ENCODE measurements around the gene CDK7. TPM values are rescaled to one million over a fixed set of nuclear protein-coding genes. Genes with fewer than 3 reads are reported as not detected.

Gene CDK7
- polyA plus RNA-seq, 4 donors: 25.7 to 46.3 (median 41.9) TPM

GRCh38 chr5:69285448-69286116, 50.9 kb downstream of the CDK7 start:
- DNase-seq (ENCODE audit: low read depth in 4 of 4, low spot score in 3 of 4): no peak

DNA sequence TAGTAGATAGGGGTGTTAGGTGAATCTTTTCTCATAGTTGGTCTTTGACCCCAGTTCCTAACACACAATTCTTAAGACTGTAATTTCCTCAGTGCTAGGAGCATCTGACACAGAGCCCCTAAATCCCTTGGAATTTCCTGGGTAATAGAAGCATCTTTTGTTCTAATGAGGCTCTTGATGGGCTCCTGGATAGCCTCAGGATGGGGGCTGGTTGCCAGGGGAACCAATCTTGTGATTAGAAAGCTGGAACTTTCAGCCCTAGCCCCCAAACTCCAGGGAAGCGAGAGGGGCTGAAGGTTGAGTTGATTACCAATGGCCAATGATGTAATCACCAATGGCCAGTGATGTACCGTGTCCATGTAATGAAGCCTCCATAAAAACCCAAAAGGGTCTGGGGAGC, 53.4 kb downstream of the CDK7 start:
- DNase-seq (ENCODE audit: low read depth in 4 of 4, low spot score in 3 of 4): no peak

GRCh38 chr5:69288688-69289087, 54.0 kb downstream of the CDK7 start:
- DNase-seq (ENCODE audit: low read depth in 4 of 4, low spot score in 3 of 4): no peak

DNA sequence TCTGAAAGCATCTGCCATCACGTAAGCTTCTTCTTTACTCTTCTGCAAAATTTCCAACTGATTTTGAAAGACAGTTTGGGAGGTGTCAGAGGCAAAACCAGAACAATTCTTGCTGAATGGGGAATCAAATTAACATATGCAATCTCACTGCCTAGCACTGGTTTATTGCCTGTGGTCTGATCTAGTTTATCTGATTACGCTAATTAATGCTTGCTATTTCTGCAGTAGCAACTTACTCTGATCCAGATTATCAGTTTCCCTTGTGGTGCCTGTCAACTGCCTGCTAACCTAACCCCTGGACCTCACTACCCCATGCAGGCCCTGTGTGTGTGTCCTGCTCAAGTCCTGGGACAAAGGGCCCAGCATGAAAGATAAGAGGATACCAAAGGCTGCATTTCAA, 57.6 kb downstream of the CDK7 start:
- DNase-seq (ENCODE audit: low read depth in 4 of 4, low spot score in 3 of 4): no peak

DNA sequence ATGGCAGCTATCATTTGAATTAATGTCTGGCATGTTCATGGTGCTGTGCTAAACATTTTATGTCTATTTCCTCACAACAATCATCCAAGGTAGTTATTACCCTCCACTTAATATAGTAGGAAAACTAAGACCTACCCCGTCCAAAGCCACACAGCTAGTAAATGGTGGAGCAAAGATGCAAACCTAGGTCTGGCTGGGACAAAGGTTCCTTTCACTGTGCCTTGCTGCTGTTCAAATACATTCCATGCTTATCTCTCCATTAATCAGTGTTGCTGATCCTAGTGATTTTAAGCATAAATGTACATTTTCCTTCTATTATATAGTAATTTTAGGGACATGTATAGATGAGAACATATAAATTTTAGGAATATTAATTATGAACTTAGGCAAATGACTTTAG, 59.2 kb downstream of the CDK7 start:
- no peak for DNase-seq (ENCODE audit: low read depth in 4 of 4, low spot score in 3 of 4)

GRCh38 chr5:69295088-69295754, 60.5 kb downstream of the CDK7 start:
- no peak for DNase-seq (ENCODE audit: low read depth in 4 of 4, low spot score in 3 of 4)

DNA sequence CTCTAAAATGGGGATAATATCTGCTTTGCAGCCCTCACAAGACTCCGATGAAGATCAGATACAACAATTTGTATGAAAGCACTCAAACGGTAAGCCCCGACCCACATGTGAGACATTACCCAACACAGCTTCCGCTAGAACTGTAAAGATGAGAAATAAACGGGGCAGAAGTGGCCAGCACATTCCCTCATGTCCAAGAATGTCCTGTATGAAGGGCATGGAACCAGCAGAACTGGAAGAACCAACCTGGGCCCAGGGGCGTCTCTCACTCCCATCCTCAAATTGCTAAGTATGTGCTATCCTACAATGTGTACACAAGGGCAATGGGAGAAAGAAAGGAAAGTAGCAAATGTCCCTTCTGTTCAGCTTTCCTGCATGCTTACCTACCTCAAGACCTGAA, 64.9 kb downstream of the CDK7 start:
- DNase-seq (ENCODE audit: low read depth in 4 of 4, low spot score in 3 of 4): no peak

GRCh38 chr5:69300537-69301203, 66.0 kb downstream of the CDK7 start:
- peak in 1 of 4 donors; percentile 2 for DNase-seq (ENCODE audit: low read depth in 4 of 4, low spot score in 3 of 4)

GRCh38 chr5:69305512-69305911, 70.8 kb downstream of the CDK7 start:
- no peak for DNase-seq (ENCODE audit: low read depth in 4 of 4, low spot score in 3 of 4)

- no peak for DNase-seq (ENCODE audit: low read depth in 4 of 4, low spot score in 3 of 4)
These were observed 73.4 kb downstream of the CDK7 start for GRCh38 chr5:69308046-69308553.

DNA sequence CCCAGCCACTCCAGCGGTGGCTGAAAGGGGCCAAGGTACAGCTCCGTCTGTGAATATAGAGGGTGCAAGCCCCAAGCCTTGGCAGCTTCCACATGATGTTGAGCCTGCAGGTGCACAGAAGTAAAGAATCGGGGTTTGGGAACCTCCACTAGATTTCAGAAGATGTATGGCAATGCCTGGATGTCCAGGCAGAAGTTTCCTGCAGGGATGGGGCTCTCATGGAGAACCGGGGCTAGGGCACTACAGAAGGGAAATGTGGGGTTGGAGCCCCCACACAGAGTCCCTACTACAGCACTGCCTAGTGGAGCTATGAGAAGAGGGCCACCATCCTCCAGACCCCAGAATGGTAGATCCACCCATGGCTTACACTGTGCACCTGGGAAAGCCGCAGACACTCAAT, 74.7 kb downstream of the CDK7 start:
- DNase-seq (ENCODE audit: low read depth in 4 of 4, low spot score in 3 of 4): no peak

- no peak for DNase-seq (ENCODE audit: low read depth in 4 of 4, low spot score in 3 of 4)
These were observed 77.9 kb downstream of the CDK7 start for GRCh38 chr5:69312459-69313160.

- DNase-seq (ENCODE audit: low read depth in 4 of 4, low spot score in 3 of 4): no peak
These were observed 78.7 kb downstream of the CDK7 start for GRCh38 chr5:69313428-69313827.

DNA sequence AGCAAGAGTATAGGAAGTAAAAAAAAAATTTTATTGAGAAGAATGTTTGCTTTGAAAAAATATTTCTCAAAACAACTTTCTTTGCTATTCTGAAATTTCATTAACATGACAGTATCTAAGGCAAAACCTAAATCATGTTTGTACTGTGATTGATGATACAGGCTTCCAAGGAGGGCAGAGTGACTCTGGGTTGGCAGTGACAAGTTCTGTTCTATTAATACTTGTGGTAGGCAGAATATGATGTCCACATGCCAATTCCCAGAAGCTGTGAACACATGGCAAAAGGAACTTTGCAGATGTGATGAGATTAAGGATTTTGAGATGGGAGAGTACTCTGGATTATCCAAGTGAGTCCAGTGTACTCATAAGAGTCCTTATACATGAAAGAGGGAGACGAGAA, 81.3 kb downstream of the CDK7 start:
- no peak for DNase-seq (ENCODE audit: low read depth in 4 of 4, low spot score in 3 of 4)

DNA sequence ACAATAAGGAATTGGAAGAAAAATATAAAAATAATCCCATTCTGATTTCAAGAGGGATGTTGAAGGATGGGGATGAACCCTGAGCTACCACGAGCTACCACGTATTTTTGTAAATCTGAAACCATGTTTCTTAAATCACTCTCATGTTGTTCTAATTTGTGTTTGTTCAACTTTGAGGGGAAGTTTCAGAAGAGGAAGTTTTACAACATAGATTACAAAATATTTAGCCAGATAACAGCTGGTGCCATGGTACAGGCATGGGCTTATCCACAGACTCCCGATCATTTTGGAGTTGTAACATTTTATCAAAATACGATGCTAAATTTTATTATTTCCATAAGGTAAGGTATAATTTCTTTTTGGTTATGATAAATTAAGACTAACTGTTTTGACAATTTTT, 82.7 kb downstream of the CDK7 start:
- DNase-seq (ENCODE audit: low read depth in 4 of 4, low spot score in 3 of 4): no peak

DNA sequence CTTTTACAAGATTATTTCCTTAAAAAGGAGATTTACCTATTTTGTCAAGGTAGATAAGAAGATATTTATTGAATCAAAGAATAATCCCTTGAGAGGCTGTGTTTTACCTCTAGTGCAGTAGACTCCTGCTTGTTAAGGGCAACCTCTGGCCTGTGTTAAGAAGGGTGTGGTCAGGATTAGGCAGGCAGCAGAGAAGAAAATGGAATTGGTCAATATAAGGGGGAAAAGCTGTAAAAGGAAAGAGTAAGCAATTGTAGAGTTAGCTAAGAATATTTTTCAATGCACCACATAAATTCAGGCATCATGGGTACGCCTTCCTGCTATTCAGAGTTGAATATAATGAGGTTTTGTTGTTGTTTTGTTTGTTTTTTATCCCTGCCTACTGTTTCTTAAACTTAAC, 91.7 kb downstream of the CDK7 start:
- no peak for DNase-seq (ENCODE audit: low read depth in 4 of 4, low spot score in 3 of 4)

Other genes starting within 250 kb of the CDK7 start
- 100 to 1,000 TPM in 1 of 4 donors, 10 to 100 TPM in 3; 85.0 to 103 (median 94.8) TPM for gene SLC30A5, start 140.9 kb upstream of the CDK7 start, polyA plus RNA-seq (ENCODE audit: insufficient read length in 4 of 4)
- gene CCNB1, start 67.7 kb upstream of the CDK7 start, polyA plus RNA-seq (ENCODE audit: insufficient read length in 4 of 4): 10 to 100 TPM; 72.0 to 96.2 (median 93.6) TPM
- gene CENPH, start 45.3 kb upstream of the CDK7 start, polyA plus RNA-seq (ENCODE audit: insufficient read length in 4 of 4): 10 to 100 TPM; 20.7 to 33.7 (median 25.3) TPM
- 10 to 100 TPM in 3 of 4 donors, 1 to 10 TPM in 1; 9.8 to 15.7 (median 10.9) TPM for gene CCDC125, start 97.9 kb downstream of the CDK7 start, polyA plus RNA-seq (ENCODE audit: insufficient read length in 4 of 4)
- 10 to 100 TPM; 63.5 to 85.3 (median 75.6) TPM for gene AK6, start 134.6 kb downstream of the CDK7 start, polyA plus RNA-seq (ENCODE audit: insufficient read length in 4 of 4)
- gene TAF9, start 134.6 kb downstream of the CDK7 start, polyA plus RNA-seq (ENCODE audit: insufficient read length in 4 of 4): 10 to 100 TPM; 50.9 to 61.9 (median 57.5) TPM
- gene RAD17, start 134.9 kb downstream of the CDK7 start, polyA plus RNA-seq (ENCODE audit: insufficient read length in 4 of 4): 10 to 100 TPM; 30.6 to 44.6 (median 38.2) TPM
- 10 to 100 TPM in 3 of 4 donors, 1 to 10 TPM in 1; 2.0 to 29.5 (median 26.7) TPM for gene MARVELD2, start 180.2 kb downstream of the CDK7 start, polyA plus RNA-seq (ENCODE audit: insufficient read length in 4 of 4)